Astrocyte (in vitro differentiated cells and primary cell): ENCODE results near the gene COL9A3.

ENCODE experiments used
- CTCF ChIP-seq: IDR thresholded peaks from 2 replicates; pipeline ENCODE4 v1.5.1; 2011; ENCODE audit warnings: low read depth, mild to moderate bottlenecking, inconsistent platforms, low read length, moderate library complexity; ENCODE audit not compliant: insufficient read depth
- EZH2 ChIP-seq: IDR thresholded peaks from 2 replicates; pipeline ENCODE4 v1.6.1; 2012; ENCODE audit warnings: mild to moderate bottlenecking, low read length, inconsistent platforms; ENCODE audit not compliant: insufficient read depth

- no peak for TF ChIP-seq CTCF
- TF ChIP-seq EZH2 = no peak
Measured at GRCh38 chr20:62821726-62822210, 4.9 kb downstream of the COL9A3 start.
